Loucy (cell line): ENCODE measurements around the gene PKHD1.

Experiments used
- CTCF ChIP-seq: fragments of 200-600 bp; sonication (generic); conservative IDR thresholded peaks from 2 replicates; pipeline ENCODE4 v1.5.1; 2014; ENCODE audit warnings: mild to moderate bottlenecking, antibody characterized with exemption, low read length
- EZH2phosphoT487 ChIP-seq: fragments of 200-600 bp; IDR thresholded peaks from 2 replicates; pipeline ENCODE4 v1.6.1; 2018; ENCODE audit warnings: antibody characterized with exemption, mild to moderate bottlenecking, moderate library complexity, borderline replicate concordance

GRCh38 chr6:51929934-51930574, 157.4 kb downstream of the PKHD1 start:
- TF ChIP-seq CTCF: no peak
- TF ChIP-seq EZH2phosphoT487: no peak
